Measurements from ENCODE around the gene SLC7A8.
"Not testable (repeated sequence)": the region's sequence is repeated elsewhere in the genome, so short reads cannot be mapped to it uniquely, and the experiment has no call there.

The SLC7A8 gene

GRCh38 chr14:23112359-23113178 lies 70.9 kb downstream of the SLC7A8 start:
- DNase-seq: no peak

DNA sequence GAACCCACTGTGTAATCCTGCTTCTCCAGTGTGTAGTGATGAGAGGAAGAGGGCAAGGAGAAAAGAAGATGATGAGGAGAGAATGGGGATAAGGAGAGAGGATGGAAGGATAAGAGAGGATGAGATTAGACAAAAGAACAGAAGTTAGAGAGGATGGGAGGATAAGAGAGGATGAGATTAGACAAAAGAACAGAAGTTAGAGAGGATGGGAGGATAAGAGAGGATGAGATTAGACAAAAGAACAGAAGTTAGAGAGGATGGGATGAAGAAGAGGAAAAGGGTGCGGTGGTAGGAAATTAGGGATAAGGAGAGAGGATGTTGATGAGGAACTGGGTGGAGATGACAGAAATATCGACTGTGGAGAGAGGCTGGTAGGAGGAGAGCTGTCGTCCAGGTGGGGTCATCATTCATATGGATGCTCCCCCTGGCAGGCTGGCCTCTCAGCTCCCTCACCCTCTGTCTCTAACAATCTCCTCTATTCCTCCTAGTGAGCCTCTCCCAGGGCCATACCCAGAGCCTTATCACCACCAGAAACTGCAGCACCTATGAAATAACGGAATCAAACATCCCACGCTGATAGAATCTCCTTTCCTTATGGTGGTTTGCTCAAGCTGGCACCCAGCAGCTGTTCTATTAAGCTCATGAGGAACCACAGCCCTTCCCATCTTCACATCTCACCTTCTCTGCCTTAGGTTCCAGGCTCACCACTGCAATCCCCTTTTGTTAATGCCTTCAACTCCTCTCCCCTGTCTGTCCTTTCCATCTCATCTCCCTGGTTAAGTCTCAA lies 72.7 kb downstream of the SLC7A8 start:
- no peak for DNase-seq

GRCh38 chr14:23109769-23110168 lies 73.7 kb downstream of the SLC7A8 start:
- DNase-seq: no peak

- DNase-seq: not testable (repeated sequence)
These were observed 75.3 kb downstream of the SLC7A8 start for GRCh38 chr14:23108169-23108568.

- DNase-seq: not testable (repeated sequence)
These were observed 75.8 kb downstream of the SLC7A8 start for GRCh38 chr14:23107620-23108019.

DNA sequence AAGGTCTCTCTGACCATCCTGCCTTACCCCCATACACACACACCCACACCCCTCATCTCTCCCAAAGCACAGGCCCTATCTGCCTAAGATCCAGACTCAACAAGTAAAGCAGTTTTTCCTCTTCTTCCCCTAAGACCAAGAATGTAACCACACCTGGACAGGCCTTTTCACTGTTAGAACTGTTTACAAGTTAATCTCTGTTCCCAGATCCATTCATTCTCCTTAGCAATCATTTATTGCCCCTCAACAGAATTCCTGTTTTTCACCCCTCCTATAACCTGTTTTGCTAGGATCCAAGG lies 76.8 kb downstream of the SLC7A8 start:
- no peak for DNase-seq

DNA sequence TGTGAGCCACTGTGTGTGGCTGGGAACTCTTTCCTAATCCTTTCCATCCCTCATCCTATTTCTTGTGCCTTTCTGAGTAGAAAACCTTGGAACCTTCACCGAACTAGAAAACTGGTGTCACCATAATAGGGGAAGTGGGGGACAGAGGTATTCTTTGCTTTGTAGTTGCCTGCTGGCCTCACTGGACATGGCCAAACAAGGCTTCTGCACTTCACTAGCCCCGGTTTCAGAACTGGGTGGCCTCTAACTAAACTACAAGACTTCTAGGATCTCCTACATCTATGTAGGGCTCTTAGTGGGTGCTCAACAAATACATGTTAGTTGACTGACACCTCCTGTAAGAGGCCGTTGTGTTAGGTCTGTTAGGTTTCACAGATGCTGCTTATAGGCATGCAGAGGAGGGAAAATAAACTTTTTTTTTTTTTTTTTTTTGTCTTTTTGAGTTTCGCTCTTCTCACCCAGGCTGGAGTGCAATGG lies 78.1 kb downstream of the SLC7A8 start:
- DNase-seq: no peak

- no peak for DNase-seq
These were observed 78.7 kb downstream of the SLC7A8 start, which contains the start of gene CIROP for GRCh38 chr14:23104591-23105347. Gene CIROP (minus strand): TSS chr14:23104989. CDS start chr14:23104920, 69 bp downstream.

DNA sequence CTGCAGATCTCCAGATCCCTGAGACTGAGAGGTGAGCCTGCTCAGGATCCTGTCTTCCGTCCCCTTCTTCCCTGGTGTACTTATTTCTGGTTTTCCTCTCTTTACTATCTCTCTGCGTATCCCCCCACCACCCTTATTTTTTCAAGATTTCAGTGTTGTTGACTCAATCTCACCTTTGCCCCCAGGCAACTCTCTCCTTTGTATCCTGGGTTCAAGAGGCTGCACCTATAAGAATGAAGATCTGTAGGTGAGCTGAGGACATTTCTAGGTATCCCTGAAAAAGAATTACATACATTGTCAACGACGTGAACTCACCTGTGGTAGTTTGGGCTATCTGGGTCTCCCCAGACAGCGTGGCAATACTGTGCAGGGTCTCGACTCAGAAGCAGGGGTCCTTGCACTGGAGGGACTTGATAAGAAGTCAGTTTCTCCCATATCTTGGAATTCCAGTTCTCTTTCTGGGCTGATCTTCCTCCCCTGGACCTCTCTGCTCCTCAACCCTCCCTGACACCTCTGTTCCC lies 79.3 kb downstream of the SLC7A8 start:
- DNase-seq: no peak

GRCh38 chr14:23103581-23103980 lies 79.9 kb downstream of the SLC7A8 start:
- no peak for DNase-seq

GRCh38 chr14:23102801-23103200 lies 80.7 kb downstream of the SLC7A8 start:
- DNase-seq: no peak

DNA sequence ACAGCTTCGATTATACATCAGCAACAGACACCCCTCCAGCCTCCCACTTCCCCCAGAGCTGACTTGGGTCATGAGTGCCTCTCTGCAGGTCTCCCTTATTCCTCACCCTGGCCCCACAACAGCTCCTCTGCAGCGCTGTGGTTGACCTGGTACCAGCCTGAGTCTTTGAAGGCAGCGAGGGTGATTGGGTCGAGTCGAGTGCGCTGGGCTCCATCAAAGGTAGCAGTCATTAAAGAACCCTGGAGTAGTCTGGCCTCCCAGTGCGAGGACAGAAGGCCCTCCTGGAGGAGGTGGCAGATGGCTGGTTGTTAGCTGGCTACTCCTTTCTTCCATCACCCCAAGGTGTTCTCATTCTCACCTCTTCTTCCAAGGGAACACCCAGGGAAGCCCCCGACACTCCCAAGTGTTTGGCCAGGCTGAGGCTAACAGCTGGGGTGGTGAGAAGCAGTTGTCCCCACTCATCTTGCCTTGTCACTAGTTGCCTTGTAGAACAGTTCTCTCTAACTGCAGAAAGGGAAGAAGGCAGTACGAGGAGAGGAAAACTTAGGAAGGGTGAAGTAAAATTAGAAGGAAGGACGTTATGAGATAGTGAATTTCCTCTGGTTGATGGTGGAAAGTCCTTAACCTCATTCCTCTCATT lies 81.4 kb downstream of the SLC7A8 start:
- DNase-seq: no peak

GRCh38 chr14:23101213-23101970 lies 82.1 kb downstream of the SLC7A8 start:
- no peak for DNase-seq

GRCh38 chr14:23099212-23099861 lies 84.1 kb downstream of the SLC7A8 start:
- DNase-seq: no peak

DNA sequence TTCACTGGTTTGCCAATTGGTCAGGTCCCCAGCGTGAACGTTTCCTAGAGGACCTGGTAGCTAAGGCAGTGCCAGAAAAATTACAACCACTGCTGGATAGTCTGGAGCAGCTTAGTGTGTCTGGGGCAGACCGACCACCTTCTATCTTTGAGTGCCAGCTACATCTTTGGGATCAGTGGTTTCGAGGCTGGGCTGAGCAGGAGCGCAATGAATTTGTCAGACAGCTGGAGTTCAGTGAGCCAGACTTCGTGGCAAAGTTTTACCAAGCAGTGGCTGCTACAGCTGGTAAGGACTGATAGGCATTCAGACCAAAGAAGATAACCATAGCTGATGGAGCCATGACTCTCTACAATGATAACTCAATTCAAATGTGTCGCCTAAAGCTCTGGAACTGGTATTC lies 85.7 kb downstream of the SLC7A8 start:
- no peak for DNase-seq

GRCh38 chr14:23095196-23096108 lies 88.0 kb downstream of the SLC7A8 start, which contains the start of gene C14orf119:
Gene C14orf119 (plus strand): TSS chr14:23095505. CDS start chr14:23097659, 2,154 bp downstream.
- no peak for DNase-seq

- no peak for DNase-seq
These were observed 88.7 kb downstream of the SLC7A8 start, which contains the start of gene ACIN1 for GRCh38 chr14:23094666-23095195. Gene ACIN1 (minus strand): TSS chr14:23095136. CDS start chr14:23095112, 24 bp downstream.

DNA sequence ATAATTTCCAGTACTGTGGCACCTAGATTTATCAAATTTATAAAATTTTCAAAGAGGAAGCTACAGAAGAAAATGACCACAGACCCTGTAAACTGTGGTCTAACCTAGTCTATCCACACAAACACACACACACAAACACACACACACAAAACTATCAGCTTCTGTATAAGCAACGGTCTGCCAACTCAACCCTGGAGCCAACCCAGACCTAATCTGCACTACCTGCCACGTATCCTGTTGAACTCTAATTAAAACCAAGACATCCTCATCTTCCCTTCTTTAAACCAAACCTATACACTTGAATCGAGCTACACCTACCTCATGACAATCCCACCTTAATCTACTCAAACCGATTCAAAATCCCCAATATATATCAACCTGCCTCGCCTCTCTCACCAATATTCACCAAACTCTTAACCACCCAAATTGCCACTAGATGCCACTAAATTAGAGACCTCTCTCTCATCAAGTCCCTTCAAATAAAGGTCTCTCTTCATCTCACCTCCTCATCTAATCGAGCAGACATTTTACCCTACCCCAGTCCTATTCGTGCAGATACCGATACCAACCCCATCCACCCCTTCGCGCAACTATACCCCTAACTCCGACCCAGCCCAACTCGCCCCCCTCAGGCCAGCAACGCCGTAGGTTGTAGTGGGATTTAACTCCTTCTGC lies 89.3 kb downstream of the SLC7A8 start:
- no peak for DNase-seq

- DNase-seq: no peak
These were observed 89.9 kb downstream of the SLC7A8 start for GRCh38 chr14:23093526-23093925.

All from cerebellar nuclear complex (tissue), 1 donor.